ENCODE results near the gene SDCCAG8.

The SDCCAG8 gene

GRCh38 chr1:243422362-243422761 is 166.5 kb downstream of the SDCCAG8 start (continued):
- no peak for TF ChIP-seq ZFP69B (tag by site-specific recombination; IDR thresholded peaks at IDR 0.05)

GRCh38 chr1:243428084-243428483 is 172.2 kb downstream of the SDCCAG8 start:
- POLR2A ChIA-PET: no interaction called here
- TF ChIP-seq ZSCAN4 (tag by site-specific recombination; IDR thresholded peaks at IDR 0.05) (no peak), ZBTB7A (tag by site-specific recombination; IDR thresholded peaks at IDR 0.05; ENCODE audit: low read depth) (no peak), ZNF16 (tag by site-specific recombination; IDR thresholded peaks at IDR 0.05; ENCODE audit: low read depth) (no peak), ZNF214 (tag by site-specific recombination; IDR thresholded peaks at IDR 0.05; ENCODE audit: borderline replicate concordance) (no peak), ZNF416 (tag by site-specific recombination; IDR thresholded peaks at IDR 0.05) (no peak), HOXA7 (CRISPR knock-in tag; IDR thresholded peaks at IDR 0.05; ENCODE audit: borderline replicate concordance) (no peak), FEZF1 (tag by site-specific recombination; IDR thresholded peaks at IDR 0.05) (no peak), ZNF785 (tag by site-specific recombination; IDR thresholded peaks at IDR 0.05) (no peak), KLF1 (tag by site-specific recombination; IDR thresholded peaks at IDR 0.05) (no peak), ZNF830 (tag by site-specific recombination; IDR thresholded peaks at IDR 0.05; ENCODE audit: low read depth) (no peak), REST (tag by site-specific recombination; IDR thresholded peaks at IDR 0.05) (no peak), SP2 (tag by site-specific recombination; IDR thresholded peaks at IDR 0.05) (no peak), ZNF692 (tag by site-specific recombination; IDR thresholded peaks at IDR 0.05) (no peak), ZNF157 (tag by site-specific recombination; IDR thresholded peaks at IDR 0.05) (no peak), GFI1B (tag by site-specific recombination; IDR thresholded peaks at IDR 0.05) (no peak), ZNF114 (tag by site-specific recombination; IDR thresholded peaks at IDR 0.05) (no peak), ZNF280D (tag by site-specific recombination; IDR thresholded peaks at IDR 0.05) (no peak)

More at GRCh38 chr1:243428084-243428483, 172.2 kb downstream of the SDCCAG8 start:
- H3K36me3 ChIP-seq (ENCODE audit: control insufficient read depth in 2 of 2, insufficient read depth in 1 of 2, low read length in 2 of 2): peaks cover 0 to 8% of the 10 kb centered on the region in 2 experiments
- CTCF ChIA-PET: no interaction called here
- H3K4me3 ChIP-seq (ENCODE audit: low read depth, low read length): no peak overlapping the region
- peaks cover 5% of the 10 kb centered on the region for H3K4me1 ChIP-seq (ENCODE audit: control insufficient read depth, insufficient read depth, low read length)
- H3K9me3 ChIP-seq (ENCODE audit: control insufficient read depth, insufficient read depth, low read depth, low read length): no peaks in the 10 kb centered on the region
- H3K27ac ChIP-seq (ENCODE audit: extremely low read depth, low read depth, low read length): no peak overlapping the region

Measured in HEK293 (cell line).